ENCODE data around the gene INPP5A.

The INPP5A gene

DNA sequence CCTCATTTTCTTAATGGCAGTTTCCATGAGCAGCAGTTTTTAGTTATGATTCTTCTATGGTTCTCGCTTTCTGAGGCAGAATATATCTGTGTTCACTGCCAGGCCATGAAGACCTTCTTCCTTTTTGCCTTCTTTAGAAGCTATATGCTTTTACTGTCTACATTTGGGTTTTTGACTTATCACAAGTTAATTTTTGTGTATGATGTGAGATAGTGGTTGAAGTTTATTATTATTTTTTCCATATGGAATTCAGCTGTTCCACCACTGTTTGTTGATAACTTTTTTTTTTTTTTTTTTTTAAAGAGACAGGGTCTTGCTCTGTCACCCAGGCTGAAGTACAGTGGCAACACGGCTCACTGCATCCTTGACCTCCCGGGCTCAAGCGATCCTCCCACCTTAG is 44.5 kb downstream of the INPP5A start:
- Mint-ChIP-seq H3K36me3 (peaks cover 4% of the 10 kb centered on the region), H3K27ac (no peak overlapping the region), H3K9me3 (no peaks in the 10 kb centered on the region), H3K27me3 (no peaks in the 10 kb centered on the region), H3K4me1 (peaks cover 65% of the 10 kb centered on the region), H3K4me3 (no peak overlapping the region)

DNA sequence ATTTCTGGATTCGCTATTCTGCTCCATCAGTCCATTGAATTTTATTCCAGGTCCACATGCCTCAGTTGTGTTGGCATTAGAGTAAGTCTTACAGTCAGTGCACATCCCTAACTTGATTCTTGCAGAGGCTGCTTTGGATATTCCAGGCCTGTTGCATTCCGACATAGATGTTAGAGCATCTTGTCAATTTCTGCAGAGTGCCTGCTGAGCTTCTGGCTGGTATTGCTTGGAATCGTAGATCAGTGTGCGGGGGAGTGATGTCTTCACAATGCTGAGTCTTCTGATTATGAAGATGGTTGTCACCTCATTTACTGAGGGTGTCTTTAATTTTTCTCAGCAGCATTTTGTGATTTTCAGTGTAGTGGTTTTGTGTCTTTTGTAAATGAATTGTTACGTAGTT is 45.2 kb downstream of the INPP5A start:
- Mint-ChIP-seq H3K4me3 (no peak overlapping the region), H3K27me3 (no peaks in the 10 kb centered on the region), H3K9me3 (no peaks in the 10 kb centered on the region), H3K27ac (no peak overlapping the region), H3K4me1 (peaks cover 69% of the 10 kb centered on the region), H3K36me3 (peaks cover 4% of the 10 kb centered on the region)

DNA sequence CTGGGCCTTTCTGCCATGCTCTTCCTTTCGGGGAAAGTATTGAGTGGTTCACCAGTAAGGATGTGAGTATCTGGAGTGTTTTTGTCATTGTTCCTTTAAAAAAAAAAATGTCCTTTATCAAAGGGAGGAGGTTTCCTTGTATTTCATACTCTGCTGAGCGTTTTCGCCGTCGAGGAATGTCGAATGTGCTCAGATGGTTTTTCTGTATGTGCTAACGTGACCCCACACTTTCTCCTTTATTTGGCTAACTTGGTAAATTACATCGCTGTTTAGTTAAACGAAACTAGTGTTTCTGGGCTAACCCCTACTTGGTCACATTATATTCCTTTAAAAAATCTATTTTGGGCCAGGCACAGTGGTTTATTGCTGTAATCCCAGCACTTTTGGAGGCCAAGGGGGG is 45.9 kb downstream of the INPP5A start:
- no peak overlapping the region for H3K4me3 Mint-ChIP-seq
- H3K27ac Mint-ChIP-seq: no peak overlapping the region
- H3K9me3 Mint-ChIP-seq: no peaks in the 10 kb centered on the region
- peaks cover 4% of the 10 kb centered on the region for H3K36me3 Mint-ChIP-seq
- peaks cover 69% of the 10 kb centered on the region for H3K4me1 Mint-ChIP-seq
- H3K27me3 Mint-ChIP-seq: no peaks in the 10 kb centered on the region

DNA sequence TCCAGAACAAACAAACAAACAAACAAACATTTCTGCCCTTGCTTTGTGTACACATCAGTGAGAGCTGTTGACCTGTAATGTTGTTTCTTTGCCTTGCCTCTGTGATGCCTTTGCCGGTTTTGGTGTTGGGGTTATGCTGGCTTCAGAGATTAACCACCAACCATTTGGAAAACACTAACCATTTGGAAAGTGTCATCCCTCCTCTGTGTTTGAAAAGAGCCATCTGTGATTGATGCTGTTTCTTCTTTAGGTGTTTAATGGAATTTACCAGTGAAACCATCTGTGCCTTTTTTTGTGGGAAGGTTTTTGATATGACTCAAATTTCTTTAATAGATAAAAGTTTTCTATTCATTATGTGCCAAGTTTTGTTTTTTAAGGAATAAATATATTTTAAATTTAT is 46.5 kb downstream of the INPP5A start:
- Mint-ChIP-seq H3K9me3 (no peaks in the 10 kb centered on the region), H3K36me3 (peaks cover 4% of the 10 kb centered on the region), H3K4me3 (no peak overlapping the region), H3K27me3 (no peaks in the 10 kb centered on the region), H3K27ac (no peak overlapping the region), H3K4me1 (peaks cover 69% of the 10 kb centered on the region)

DNA sequence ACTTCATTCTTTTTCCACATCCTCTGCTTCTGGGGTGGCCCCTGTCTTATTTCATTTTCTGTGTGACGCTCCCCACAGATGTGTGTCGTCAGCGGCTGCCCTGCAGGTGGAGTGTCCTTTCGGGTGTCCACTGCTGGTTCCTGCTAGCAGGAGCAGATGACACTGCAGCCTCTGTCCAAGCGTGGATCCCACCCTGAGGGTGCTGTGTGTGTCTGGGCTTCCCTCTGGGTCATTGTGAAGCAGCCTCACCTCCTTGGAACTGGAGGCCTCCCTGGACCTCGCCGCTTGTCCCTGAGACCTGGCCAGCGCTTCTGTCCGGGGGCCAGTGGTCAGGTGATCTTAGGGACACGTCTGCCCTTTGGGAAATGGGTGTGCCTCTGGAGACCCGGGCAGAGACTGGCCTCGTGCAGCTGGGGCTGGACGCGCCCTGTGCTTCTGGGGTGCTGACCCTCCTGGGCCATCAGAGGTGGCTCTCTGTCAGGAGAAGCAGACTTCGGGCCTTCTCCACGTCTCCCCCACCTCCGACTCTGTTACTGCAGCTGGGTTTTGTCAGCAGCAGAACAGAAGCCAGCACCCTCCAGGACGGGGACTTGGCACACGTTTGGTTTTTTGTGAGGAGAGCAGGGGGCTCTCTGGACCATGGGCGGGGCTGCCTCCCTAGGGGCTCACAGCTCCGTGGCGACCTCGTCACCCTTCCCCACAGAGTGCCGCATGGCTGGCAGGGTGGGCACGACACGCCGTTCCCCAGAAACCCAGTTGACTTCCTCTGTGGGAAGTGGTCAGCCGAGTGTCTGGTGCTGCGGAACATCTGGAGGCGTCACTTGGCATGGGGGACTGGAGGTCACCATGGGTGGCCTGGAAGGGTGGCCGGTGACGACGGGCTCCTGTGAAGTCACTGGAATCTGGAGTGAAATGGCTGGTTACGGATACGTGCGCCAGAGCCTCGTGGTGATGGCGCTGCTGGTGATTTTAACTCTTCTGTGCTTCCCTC is 48.4 kb downstream of the INPP5A start:
- Mint-ChIP-seq H3K4me1 (peaks cover 61% of the 10 kb centered on the region), H3K9me3 (no peaks in the 10 kb centered on the region), H3K4me3 (no peak overlapping the region), H3K27ac (no peak overlapping the region), H3K27me3 (no peaks in the 10 kb centered on the region), H3K36me3 (peaks cover 7% of the 10 kb centered on the region)

DNA sequence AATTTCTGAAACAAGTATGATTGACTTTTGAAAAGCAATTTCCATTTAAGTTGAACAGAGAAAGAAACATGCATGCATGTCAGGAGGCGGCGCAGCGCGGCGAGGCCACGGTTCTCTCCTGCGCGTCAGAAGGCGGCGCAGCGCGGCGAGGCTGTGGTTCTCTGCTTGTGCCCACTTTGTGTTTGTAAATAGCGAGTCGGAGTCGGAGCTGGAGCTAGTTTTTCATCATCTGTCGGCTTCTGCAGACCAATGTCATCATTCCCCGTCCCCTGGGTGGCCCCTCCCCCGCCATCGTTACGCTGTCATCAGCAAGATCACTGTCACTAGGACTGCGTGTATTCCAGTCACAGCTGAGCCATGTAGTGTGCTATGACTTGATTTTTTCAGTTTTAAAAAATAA is 49.2 kb downstream of the INPP5A start:
- peaks cover 61% of the 10 kb centered on the region for H3K4me1 Mint-ChIP-seq
- no peak overlapping the region for H3K4me3 Mint-ChIP-seq
- no peaks in the 10 kb centered on the region for H3K9me3 Mint-ChIP-seq

DNA sequence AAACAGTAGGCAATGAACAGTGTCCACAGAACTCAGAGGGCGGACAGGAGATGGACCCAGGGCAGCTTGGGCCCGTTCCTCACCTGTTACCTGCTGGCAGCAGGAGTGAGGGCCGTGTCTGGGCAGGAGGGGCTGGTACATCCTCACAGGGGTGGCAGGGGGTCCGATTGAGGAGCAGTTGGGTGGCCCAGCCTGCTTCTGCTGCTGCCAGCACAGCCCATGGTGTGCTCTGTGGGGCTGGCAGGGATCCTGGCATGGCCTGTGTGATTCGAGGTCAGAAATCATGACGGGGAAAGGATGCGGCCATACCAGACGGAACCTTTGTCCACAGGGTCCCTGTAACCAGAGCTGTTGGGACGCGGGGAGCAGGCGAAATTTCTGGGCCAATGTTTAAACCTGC is 49.6 kb downstream of the INPP5A start:
- Mint-ChIP-seq H3K4me1 (peaks cover 66% of the 10 kb centered on the region), H3K9me3 (no peaks in the 10 kb centered on the region), H3K36me3 (peaks cover 4% of the 10 kb centered on the region), H3K27me3 (no peaks in the 10 kb centered on the region), H3K4me3 (no peak overlapping the region), H3K27ac (peak overlapping the region; percentile 85)

More for the DNA sequence above, 49.2 kb downstream of the INPP5A start:
- peak overlapping the region; percentile 85 for H3K27ac Mint-ChIP-seq
- H3K27me3 Mint-ChIP-seq: no peaks in the 10 kb centered on the region
- peaks cover 4% of the 10 kb centered on the region for H3K36me3 Mint-ChIP-seq

DNA sequence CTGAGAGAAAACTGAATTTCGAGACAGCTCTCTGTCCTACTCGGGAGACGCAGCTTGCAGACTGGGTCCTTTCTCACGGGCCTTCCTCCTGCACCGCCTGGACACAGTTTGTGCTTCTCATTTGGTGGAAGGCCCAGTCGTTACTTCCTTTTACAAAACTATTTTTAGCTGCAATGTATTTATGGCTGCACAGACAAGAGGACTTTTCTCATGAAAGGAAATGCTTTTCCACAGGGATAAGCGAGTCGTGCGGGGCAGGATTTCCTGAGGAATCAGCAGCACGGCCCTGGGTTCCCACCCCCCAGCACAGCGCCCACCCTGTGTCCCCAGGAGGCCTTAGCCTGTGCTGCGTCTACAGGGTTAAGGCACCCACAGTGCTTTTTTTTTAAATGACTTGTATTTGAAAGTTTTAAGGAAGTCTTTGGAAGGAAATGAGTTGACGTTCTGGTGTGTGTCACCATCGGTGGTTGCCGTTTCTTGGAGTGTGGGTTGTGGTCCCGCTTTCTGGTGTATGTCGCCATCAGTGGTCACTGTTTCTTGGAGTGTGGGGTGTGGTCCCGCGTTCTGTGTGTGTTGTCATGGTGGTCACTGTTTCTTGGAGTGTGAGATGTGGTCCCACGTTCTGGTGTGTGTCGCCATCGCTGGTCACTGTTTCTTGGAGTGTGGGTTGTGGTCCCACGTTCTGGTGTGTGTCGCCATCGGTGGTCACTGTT is 50.9 kb downstream of the INPP5A start:
- peak overlapping the region; percentile 36 for H3K4me3 Mint-ChIP-seq
- peaks cover 67% of the 10 kb centered on the region for H3K4me1 Mint-ChIP-seq
- no peak overlapping the region for H3K27ac Mint-ChIP-seq
- H3K9me3 Mint-ChIP-seq: no peaks in the 10 kb centered on the region
- no peaks in the 10 kb centered on the region for H3K27me3 Mint-ChIP-seq
- H3K36me3 Mint-ChIP-seq: peaks cover 4% of the 10 kb centered on the region

DNA sequence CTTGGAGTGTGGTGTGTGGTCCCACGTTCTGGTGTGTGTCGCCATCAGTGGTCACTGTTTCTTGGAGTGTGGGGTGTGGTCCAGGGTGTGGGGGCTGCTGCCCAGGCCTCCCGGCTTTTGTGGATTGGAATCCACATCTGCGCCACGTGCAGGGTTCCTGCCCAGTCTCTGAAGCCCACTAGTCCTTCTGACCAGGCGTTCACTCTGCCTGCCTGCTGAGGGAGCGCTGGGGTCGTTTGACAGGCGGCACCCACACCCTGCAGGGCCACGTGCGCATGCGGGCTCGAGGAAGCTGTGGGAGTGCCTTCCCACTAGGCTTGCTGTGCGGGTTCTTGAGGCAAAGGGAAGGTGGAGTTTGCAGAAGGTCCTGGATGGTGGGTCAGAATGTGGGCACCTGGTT is 51.4 kb downstream of the INPP5A start:
- H3K27ac Mint-ChIP-seq: no peak overlapping the region
- H3K36me3 Mint-ChIP-seq: peaks cover 4% of the 10 kb centered on the region
- no peaks in the 10 kb centered on the region for H3K27me3 Mint-ChIP-seq
- H3K4me3 Mint-ChIP-seq: no peak overlapping the region
- peaks cover 71% of the 10 kb centered on the region for H3K4me1 Mint-ChIP-seq
- no peaks in the 10 kb centered on the region for H3K9me3 Mint-ChIP-seq

DNA sequence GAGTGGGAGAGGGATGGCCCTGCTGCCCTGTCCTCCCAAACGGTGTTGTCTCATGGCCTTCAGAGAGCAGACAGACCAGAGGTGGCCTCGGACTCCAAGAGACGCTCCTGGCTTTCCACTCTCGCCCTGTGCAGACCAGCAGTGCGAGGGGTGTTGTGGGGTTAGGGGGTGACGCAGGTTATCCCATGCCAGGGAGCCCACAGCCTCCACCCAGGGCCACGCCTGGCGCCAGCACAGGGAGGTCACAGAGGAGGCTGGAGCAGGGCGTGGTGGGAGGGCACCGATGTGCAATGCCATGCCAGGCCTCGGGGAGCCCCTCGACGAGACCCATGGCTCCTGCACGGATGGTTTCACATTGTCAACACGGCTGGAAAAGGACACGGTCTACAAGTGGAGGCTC is 52.1 kb downstream of the INPP5A start:
- H3K4me3 Mint-ChIP-seq: no peak overlapping the region
- no peaks in the 10 kb centered on the region for H3K9me3 Mint-ChIP-seq
- H3K36me3 Mint-ChIP-seq: peaks cover 4% of the 10 kb centered on the region
- no peaks in the 10 kb centered on the region for H3K27me3 Mint-ChIP-seq
- no peak overlapping the region for H3K27ac Mint-ChIP-seq
- H3K4me1 Mint-ChIP-seq: peaks cover 78% of the 10 kb centered on the region

DNA sequence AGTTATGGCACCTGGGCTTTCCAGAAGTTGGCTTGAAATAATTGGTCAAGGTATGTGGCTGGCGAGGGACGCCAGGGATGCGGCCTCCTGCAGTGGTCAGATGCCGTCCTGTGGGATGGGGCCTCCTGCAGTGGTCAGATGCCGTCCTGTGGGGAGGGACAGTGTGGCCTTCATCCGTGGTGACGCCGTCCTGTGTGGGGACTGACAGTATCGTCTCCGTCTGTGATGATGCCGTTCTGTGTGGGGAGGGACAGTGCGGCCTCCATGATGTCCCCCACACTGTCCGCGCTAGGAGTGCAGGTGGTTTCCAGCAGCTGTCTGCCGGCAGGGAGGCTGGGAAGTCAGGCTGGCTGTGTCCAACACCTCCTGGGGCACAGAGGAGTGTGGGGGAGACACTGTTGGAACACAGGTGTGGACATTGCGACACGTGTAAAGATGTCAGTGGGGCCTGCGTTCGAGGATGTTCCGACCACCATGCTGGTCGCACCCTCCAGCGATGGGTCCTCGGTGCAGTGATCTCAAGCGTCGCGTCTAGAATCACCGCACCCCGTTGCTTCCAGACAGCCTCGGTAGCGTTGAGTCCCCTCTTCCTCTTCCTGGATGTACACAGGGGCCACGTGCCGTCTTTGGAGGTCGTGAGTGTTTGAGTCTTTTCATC is 52.6 kb downstream of the INPP5A start:
- Mint-ChIP-seq H3K36me3 (peaks cover 4% of the 10 kb centered on the region), H3K4me3 (no peak overlapping the region), H3K9me3 (no peaks in the 10 kb centered on the region), H3K27me3 (no peaks in the 10 kb centered on the region), H3K4me1 (peaks cover 79% of the 10 kb centered on the region), H3K27ac (no peak overlapping the region)

DNA sequence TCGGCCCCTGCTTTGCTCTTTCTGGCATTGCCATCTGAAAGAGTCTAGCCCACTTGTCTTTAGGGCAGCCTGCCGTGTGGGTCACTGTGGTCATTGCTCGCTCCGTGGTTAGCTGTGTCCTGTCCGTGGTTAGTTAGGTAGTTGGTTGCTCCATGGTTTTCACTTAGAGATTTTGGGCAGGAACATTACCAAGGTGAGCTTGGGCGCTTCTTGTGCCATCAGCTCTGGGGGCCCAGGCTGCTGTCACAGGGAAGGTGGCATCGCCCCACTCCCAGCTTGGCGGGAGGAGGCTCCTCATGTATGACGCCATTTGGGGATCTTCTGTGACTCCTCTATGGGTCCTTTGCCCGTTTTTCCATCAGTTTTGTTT is 53.1 kb downstream of the INPP5A start:
- Mint-ChIP-seq H3K4me3 (no peak overlapping the region), H3K27me3 (no peaks in the 10 kb centered on the region), H3K9me3 (no peaks in the 10 kb centered on the region), H3K36me3 (peaks cover 4% of the 10 kb centered on the region), H3K4me1 (peaks cover 79% of the 10 kb centered on the region), H3K27ac (no peak overlapping the region)

DNA sequence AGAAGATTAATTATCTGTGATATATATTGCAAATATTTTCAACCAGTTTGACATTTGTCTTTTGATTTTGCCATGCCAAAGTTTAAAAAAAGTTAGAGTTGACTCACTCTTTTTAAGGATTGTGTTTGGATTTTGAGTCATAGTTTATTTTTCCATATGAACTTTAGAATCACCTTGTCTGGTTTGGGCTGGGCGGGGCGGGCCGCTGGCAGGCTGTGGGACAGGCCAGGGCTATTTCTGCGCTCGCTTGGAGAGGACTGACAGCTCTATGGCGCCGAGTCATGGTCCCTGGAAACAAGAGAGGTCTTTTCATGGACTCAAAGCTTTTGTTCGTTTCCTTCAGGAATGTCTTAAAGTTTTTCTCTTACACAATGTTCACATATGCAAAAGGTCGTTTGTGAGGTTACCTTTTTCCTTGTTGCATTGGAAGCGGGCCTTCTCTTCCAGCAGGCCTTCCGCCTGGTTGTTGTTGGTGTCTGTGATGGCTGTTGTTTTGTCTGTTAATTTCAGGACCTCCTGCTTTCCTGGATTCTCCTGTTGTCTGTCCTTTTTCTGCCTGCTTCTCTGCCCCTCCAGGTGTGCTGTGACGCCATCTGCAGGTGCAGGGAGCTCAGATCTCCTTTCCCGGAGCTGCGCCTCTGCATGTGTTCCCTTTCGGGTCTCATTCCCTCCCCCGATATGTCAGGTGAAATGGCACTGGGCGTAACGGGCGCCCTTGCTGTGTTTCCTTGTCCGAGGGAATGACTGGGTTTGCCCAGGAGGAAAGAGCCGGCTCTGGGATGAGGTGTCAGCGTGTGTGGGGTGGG is 53.8 kb downstream of the INPP5A start:
- Mint-ChIP-seq H3K9me3 (no peaks in the 10 kb centered on the region), H3K4me1 (peaks cover 81% of the 10 kb centered on the region), H3K36me3 (peaks cover 4% of the 10 kb centered on the region), H3K4me3 (no peak overlapping the region), H3K27ac (no peak overlapping the region), H3K27me3 (no peaks in the 10 kb centered on the region)

DNA sequence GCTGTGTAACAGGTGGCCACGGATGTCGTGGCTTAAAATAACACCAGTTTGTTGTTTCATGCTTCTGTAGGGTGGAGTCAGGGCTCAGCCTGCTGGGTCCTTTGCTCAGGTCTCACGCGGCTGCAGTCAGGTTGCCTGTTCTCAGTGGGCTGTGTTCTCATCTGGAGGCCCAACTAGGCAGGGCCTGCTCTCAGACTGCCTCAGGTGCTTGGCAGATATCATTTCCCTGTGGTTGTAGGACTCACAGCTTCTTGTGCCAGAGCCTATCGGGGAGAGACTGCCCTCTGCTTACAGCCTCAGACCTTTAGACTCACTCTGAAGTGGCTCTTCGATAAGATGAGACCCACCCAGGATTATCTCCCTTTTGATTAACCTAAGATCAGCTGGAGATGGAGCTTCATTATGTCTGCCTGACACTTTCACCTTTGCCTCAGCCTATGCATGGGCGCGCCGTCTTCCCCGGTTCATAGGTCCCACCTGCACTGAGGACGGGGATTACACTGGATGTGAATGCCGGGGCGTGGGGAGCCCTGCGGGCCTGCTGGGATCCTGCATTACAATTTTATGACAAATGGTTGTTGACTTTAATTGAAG is 55.3 kb downstream of the INPP5A start:
- Mint-ChIP-seq H3K27me3 (no peaks in the 10 kb centered on the region), H3K27ac (no peak overlapping the region), H3K36me3 (peaks cover 4% of the 10 kb centered on the region), H3K4me1 (peaks cover 74% of the 10 kb centered on the region), H3K9me3 (no peaks in the 10 kb centered on the region), H3K4me3 (peak overlapping the region; percentile 51)

DNA sequence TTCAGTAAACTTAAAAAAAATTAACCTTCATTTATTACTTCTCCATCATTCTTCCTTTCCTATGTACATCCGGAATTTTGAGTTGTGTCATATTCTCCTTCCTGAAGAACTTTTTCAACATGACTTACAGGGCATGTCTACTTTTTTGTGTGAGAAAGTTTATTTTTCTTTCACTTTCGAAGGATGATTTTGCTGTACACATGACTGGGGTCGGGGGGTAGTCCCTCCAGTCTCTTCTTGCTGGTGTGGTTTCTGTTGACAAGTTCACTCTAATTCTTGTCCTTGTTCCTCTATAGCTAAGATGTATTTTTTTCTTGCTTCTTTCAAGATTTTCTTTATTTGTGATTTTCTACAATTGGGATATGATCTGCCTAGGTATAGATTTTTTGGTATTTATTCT is 55.8 kb downstream of the INPP5A start:
- Mint-ChIP-seq H3K4me1 (peaks cover 72% of the 10 kb centered on the region), H3K4me3 (peak overlapping the region; percentile 51), H3K27ac (peak overlapping the region; percentile 56)

More for the DNA sequence above, 55.8 kb downstream of the INPP5A start:
- Mint-ChIP-seq H3K36me3 (peaks cover 6% of the 10 kb centered on the region), H3K9me3 (no peaks in the 10 kb centered on the region), H3K27me3 (no peaks in the 10 kb centered on the region)
